K562 (cell line): ENCODE results near the gene SPTA1. TPM values are rescaled to one million over a fixed set of nuclear protein-coding genes. Genes with fewer than 3 reads are reported as not detected.

Experiments used
- BHLHE40 ChIP-seq: IDR thresholded peaks from 2 replicates; pipeline ENCODE4 v1.6.1; 2011; ENCODE audit warnings: low read length, improper control_type of control experiment
- BRD9 ChIP-seq: fragments of 450-650 bp; IDR thresholded peaks from 2 replicates; pipeline ENCODE4 v1.6.1; 2018; ENCODE audit warnings: low read depth; ENCODE audit not compliant: partially characterized antibody
- CCNT2 ChIP-seq: IDR thresholded peaks from 2 replicates; pipeline ENCODE4 v1.6.1; 2011; ENCODE audit warnings: borderline replicate concordance, low read depth, mild to moderate bottlenecking, moderate library complexity, mixed read lengths, low read length; ENCODE audit not compliant: insufficient read length; ENCODE audit errors: extremely low read depth
- FIP1L1 ChIP-seq: fragments of 200-400 bp; formaldehyde crosslinking; IDR thresholded peaks from 2 replicates; pipeline ENCODE4 v1.6.1; 2018; ENCODE audit warnings: mild to moderate bottlenecking, low read depth, low read length; ENCODE audit not compliant: poor library complexity, severe bottlenecking
- HCFC1 ChIP-seq: IDR thresholded peaks from 2 replicates; pipeline ENCODE4 v1.6.1; 2012; ENCODE audit warnings: low read depth, low read length, improper control_type of control experiment
- ILK ChIP-seq: fragments of 450-650 bp; IDR thresholded peaks from 2 replicates; pipeline ENCODE4 v1.6.1; 2016; ENCODE audit warnings: missing genetic modification characterization, low read depth, mild to moderate bottlenecking, missing compliant biosample characterization, moderate library complexity, borderline replicate concordance
- JUND ChIP-seq, 2 experiments: IDR thresholded peaks; 2 replicates in 1 of 2; 3 replicates in 1 of 2; pipeline ENCODE4 v1.6.1; 2011; ENCODE audit warnings: borderline replicate concordance in 2 of 2, low read depth in 2 of 2, low read length in 2 of 2, improper control_type of control experiment in 1 of 2, missing biosample characterization in 1 of 2, missing genetic modification characterization in 1 of 2, missing genetic modification reagents in 1 of 2
- RFX5 ChIP-seq: IDR thresholded peaks from 2 replicates; pipeline ENCODE4 v1.6.1; 2011; ENCODE audit warnings: low read depth, mild to moderate bottlenecking, improper control_type of control experiment, low read length
- ZBTB49 ChIP-seq: sonication (generic); formaldehyde crosslinking; IDR thresholded peaks from 2 replicates; pipeline ENCODE4 v1.8.0; 2022; ENCODE audit warnings: missing genetic modification reagents, mild to moderate bottlenecking, borderline replicate concordance
- polyA plus RNA-seq, 8 experiments: library from polyadenylated mRNA; depleted of rRNA in 4 of 8; stranded (reverse) in 5 of 8; unstranded in 3 of 8; fragments of >200 nt; fragmentation: Nextera tagmentation in 2 of 8; fragmentation: Illumina TruSeq in 1 of 8; extraction: Ambion mirVana in 2 of 8; extraction: Trizol in 1 of 8; gene quantifications; 2 replicates each; pipeline versions ENCODE4 v1.2.1 to v1.2.3, GENCODE V29; 2011 to 2014; ENCODE audit warnings: inconsistent platforms in 1 of 8, missing spikeins in 1 of 8
- total RNA-seq, 7 experiments: library from RNA; depleted of rRNA in 6 of 7; stranded (reverse); fragments of >200 nt in 6 of 7; fragmentation: Illumina TruSeq in 2 of 7; extraction: Trizol in 2 of 7; gene quantifications; 2 replicates each; pipeline versions ENCODE4 v1.2.1 to v1.2.3, GENCODE V29; 2011 to 2021; ENCODE audit warnings: low replicate concordance in 1 of 7

The SPTA1 gene
- total and polyA plus RNA-seq, 9 of the 15 experiments (the other 6 are each of a cell fraction or from before 2014, with no cell fraction given) = 11.0 to 62.1 (median 45.9) TPM

GRCh38 chr1:158638146-158638545 is 48.4 kb downstream of the SPTA1 start (continued):
- no peak for TF ChIP-seq ZBTB49 (CRISPR knock-in tag)
- TF ChIP-seq FIP1L1 = no peak
- TF ChIP-seq JUND (IDR thresholded peaks at IDR 0.05; ENCODE audit: borderline replicate concordance, low read depth, low read length) = no peak
- TF ChIP-seq JUND (tag; IDR thresholded peaks at IDR 0.05; ENCODE audit: borderline replicate concordance, low read depth, low read length) = no peak
- TF ChIP-seq BHLHE40 = no peak
- no peak for TF ChIP-seq CCNT2
- TF ChIP-seq ILK (tag) = no peak
- TF ChIP-seq HCFC1 = no peak
- TF ChIP-seq RFX5 = no peak
- no peak for TF ChIP-seq BRD9
- TF ChIP-seq, all 486 proteins: peak for 0
